Keratinocyte (primary cell): ENCODE data around the gene MYBPHL.

Experiments
- CTCF ChIP-seq, 3 experiments: IDR thresholded peaks in 1 of 3; conservative IDR thresholded peaks in 1 of 3; optimal IDR thresholded peaks in 1 of 3; 2 replicates in 2 of 3; 3 replicates in 1 of 3; pipeline versions ENCODE3 to v1.5.1; 2011; ENCODE audit warnings: low read length in 3 of 3, mild to moderate bottlenecking in 3 of 3, moderate library complexity in 2 of 3, control low read depth in 1 of 3, inconsistent platforms in 1 of 3; ENCODE audit not compliant: insufficient read depth in 2 of 3; ENCODE audit errors: extremely low read depth in 1 of 3
- EZH2 ChIP-seq: IDR thresholded peaks from one replicate; pipeline ENCODE4 v1.6.1; 2012; ENCODE audit warnings: inconsistent platforms, mild to moderate bottlenecking, low read length, moderate library complexity

- TF ChIP-seq CTCF (optimal IDR thresholded peaks at IDR 0.05 in 1 of 3, IDR thresholded peaks at IDR 0.05 in 1 of 3, conservative IDR thresholded peaks at IDR 0.05 in 1 of 3; ENCODE audit: extremely low read depth in 1 of 3, insufficient read depth in 2 of 3, low read length in 3 of 3), result no peak
- TF ChIP-seq EZH2, result no peak
Observed at GRCh38 chr1:109273570-109274288, 33.1 kb downstream of the MYBPHL start.
